HUDEP-2 (cell line): Measurements from ENCODE around the gene TMIGD3.

Experiments
- DNase-seq, 76 experiments: peaks; one replicate each; lab custom pipeline; 2025; ENCODE audit not compliant: unreplicated experiment in 76 of 76; lab: John Stamatoyannopoulos, UW

Gene TMIGD3

DNA sequence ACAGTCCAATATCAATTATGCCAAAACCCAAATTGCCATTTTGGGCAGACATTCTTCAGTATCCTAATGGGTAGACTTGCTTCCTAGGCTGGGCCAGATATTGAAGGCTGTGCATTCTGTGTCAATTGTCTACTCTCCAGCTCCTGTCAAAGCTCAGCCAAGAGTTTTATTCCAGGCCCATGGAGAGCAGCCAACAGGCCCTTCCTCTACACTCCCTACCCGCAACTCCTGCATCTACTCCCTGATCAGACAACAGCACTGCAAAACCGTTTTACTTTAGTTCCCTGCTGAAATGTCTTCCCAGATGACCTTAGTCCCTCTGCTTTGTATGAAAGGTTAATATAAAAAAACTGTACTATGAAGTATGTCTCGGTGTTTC lies 6.6 kb upstream of the TMIGD3 start:
- peak in 1 of 76 experiments; percentile 11 for DNase-seq

GRCh38 chr1:111507411-111508201 lies 4.2 kb upstream of the TMIGD3 start:
- DNase-seq = peak in 55 of 76 experiments; percentile 19 to 89 (median 54)

GRCh38 chr1:111506561-111506960 lies 3.1 kb upstream of the TMIGD3 start:
- no peak for DNase-seq

GRCh38 chr1:111505641-111506119 lies 2.2 kb upstream of the TMIGD3 start:
- DNase-seq = no peak

- DNase-seq = no peak
Measured at GRCh38 chr1:111504097-111504496, 664 bp upstream of the TMIGD3 start.

- DNase-seq = no peak
Measured at GRCh38 chr1:111501645-111502044, 1.8 kb downstream of the TMIGD3 start.

DNA sequence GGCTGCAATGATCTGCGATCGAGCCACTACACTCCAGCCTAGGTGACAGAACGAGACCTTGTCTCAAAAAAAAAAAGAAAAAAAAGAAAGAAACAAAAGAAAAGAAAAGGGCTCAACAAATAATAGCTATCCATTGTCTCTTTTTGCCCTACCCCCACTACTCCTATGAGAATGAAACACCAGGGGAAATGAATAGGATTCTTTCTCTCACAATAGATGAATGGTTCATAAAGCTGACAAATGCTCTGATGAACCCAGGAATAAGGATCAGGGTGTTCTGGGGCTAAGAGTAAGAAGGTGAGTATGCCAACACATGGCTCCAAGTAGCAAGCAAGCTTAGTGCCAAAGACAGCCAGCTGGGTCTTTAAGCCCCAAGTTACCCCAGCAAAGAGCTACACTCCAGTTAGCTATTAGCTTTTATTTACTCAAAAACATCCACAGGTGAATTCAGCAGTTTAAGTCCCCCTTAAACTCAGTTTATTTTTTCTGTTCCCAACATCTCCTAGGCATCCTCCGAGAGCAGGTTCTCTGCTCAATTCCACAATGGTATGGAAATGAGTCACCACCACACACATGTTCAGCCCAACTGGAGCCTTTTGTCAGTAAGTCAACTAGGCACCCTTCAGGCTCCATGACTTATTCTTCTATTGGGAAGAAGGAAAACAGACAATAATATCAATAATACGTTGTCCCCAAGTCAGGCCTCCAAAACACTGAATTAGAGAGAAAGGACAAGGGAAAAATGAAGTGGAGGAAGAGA lies 4.2 kb downstream of the TMIGD3 start:
- no peak for DNase-seq

GRCh38 chr1:111497592-111497991 lies 5.8 kb downstream of the TMIGD3 start:
- DNase-seq = no peak

DNA sequence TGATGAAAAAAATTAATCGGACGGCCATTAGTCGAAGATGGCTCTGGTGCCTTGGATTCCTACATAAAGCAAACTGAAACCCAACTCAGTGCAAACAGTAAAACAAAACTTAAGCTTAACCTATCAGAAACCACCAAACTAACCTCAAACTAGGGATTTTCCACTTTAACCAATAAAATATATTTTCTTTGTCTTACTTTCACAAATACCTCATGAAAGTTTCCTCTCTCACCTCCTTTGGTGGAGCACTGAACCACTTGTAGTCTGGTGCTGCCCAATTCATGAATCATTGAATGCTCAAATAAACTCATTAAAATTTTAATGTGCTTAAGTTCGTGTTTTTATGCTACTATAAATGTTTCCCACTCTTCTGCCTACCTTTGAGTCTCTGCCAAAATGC lies 7.0 kb downstream of the TMIGD3 start:
- no peak for DNase-seq

DNA sequence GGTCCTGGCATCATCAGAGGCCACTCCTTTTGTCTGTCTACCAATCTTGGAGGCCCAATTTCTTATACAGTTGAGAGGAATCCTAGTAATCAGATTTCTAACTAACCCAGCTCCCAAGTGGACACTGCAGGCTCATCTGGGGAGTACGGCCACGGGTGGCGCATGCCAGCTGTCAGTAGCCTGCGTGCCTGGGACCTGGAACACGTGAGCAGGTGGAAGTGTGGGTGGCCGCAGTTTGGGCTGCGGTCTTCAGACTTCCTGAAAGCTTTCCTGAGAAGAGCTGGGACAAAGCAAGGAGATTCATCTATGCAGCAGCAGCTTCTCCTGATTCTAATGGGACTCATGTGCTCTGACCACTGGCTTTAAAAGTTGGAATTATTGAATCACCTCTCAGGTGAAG lies 12.4 kb downstream of the TMIGD3 start:
- no peak for DNase-seq

DNA sequence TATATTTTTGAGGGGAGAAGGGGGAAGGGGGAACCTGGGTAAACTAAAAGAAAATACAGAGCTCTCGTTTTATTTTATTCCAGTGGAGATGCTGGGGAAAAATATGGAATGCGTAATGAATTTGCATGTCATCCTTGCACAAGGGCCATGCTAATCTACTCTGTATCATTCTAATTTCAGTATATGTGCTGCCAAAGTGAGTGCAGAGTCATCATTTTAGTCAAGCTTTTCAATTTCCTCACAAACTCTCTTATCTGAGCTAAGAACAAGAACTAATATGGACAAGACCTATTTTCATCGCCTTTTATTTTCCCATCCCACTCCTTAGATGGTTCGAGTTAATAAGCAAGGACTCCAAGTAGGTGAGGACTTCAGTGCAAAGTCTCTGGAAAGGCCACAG lies 13.2 kb downstream of the TMIGD3 start:
- no peak for DNase-seq

DNA sequence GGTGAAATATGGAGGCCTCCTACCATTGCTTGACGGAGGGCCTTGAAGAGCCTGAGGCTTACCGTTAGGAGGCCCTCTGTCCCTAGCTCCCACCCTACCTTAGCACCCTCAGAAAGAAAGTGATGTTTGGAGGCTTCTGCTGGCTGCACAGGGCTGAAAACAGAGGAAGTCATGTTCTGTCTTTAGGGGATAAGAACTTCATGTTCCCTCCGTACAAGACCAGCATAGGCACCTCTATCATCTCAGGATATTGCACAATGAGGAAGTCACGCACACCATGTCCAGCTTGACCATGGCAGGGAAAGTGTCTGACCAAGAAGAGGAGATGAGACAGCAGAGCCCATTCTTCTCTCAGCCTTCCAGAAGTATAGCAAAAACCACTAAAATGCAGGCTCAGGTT lies 13.8 kb downstream of the TMIGD3 start:
- no peak for DNase-seq

GRCh38 chr1:111488669-111489068 lies 14.8 kb downstream of the TMIGD3 start:
- no peak for DNase-seq

DNA sequence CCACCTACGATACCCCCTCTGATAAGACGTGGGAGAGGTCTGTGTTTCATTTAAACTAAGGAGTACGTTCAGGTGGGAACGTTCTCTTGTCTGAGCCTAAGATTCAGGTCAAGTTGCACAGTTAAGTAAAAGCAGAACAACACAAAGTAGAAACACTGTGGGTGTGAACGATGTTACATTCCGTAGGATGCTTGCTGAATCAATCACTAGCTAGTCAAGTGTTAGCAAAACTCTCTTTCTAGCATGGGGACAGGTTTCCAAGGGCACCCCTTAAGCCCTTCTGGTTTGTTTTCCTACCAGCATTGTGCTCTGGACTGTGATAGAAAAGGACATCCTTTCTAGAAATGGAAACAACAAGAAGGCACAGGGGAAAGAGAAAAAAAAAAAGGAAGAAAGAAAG lies 16.3 kb downstream of the TMIGD3 start:
- DNase-seq = no peak

DNA sequence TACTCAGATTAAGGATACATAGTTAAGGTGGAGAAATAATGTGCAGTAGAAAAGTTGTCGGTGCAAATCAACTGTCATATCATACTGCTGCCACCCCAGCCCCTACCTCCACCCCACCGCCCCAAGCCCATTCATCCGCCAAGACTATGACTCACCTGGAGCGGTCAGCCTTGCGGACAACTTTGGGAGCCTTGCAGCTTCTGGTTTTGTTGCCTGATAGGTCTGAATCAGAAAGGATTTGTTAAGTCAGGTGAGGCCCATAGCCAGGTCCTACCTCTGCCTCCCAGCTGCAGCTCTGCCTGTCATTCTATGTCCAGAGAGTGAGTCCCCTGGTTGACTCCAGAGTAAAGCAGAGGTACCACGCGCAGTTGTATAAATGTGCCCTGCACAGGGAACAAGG lies 17.0 kb downstream of the TMIGD3 start:
- no peak for DNase-seq

DNA sequence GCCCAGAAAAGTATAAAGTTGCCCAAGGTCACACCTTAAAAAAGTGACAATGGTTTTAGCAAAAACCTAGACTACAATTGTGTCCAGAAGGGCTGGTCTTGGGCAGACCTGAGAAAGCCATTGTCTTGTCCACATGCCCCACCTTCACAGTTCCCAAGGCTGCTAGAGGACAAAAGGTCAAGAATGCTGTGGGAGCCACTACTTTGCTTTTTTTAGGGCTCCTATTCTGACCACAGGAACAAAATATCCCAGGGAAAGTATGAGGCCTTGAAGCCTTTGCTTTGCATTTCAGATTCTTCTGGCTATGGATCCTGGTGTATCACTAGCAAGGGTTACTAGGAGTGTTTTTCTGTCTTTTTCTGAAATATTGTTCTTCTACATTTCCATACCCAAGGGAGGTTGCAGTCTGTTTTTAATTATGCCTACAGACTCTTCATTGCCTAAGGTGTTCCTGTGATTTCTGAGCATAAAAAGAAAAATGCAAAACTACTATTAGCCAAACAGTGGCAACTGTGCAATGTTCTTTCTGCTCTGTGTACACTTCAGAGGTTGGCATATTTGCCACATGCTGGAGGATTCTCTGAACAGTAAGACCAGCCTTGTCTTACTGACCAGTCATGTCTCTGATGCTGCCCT lies 18.9 kb downstream of the TMIGD3 start:
- DNase-seq = no peak

DNA sequence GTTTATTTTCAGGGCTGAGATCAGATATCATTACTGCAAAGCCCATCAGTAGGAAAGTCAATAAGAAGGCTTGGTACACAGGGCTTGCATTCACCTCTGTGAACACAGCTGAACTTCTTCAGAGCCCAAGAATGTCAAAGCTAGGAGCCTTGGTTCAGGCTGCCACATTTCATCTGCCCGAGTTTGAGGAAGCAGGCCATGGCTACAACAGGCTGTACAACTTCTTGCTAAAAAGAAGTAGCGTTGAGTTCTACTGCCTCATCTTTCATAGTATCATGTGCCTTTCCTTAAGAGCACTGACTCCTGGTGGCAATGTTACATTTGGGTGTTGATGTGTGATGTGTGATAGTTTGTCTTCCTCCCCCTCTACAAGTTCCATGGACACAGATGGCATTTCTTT lies 19.6 kb downstream of the TMIGD3 start:
- no peak for DNase-seq

GRCh38 chr1:111483166-111483565 lies 20.3 kb downstream of the TMIGD3 start:
- no peak for DNase-seq

DNA sequence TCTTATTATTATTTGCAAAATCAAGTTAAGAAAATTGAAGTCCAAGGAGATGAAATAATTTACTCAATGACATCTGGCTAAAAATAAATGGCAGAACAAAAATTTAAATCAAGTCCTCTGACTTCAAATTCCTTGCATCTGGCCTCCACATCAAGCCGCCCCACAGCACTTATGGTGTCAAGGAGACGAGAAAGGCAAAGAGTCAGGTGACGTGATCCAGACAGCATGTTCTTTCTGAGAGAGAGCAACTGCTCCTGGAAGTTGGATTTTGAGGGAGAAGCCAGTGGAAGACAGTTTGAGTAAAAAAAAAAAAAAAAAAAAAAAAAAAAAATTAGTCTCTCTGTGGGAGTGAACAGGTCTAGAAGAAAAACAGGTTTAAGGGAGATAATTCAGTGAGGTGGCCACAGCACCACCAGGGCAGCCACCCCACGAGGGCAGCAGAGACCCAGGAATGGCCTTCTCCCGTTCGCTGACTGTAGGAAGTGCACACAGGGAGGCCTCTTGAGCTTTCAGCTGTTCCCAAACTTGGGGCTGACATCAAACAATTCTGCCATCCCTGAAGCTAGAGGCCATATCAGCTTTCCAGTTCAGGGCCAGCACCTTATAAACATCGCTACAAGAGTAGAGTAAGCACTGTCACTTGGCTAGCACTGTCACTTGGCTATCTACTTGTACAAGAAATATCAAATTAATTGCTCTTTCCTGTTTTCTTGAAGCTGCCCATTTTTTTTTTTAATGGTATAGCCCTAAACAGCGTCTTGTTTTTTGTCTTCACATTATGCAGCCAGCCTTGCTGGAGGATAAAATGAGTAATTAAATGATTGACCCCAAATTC lies 21.8 kb downstream of the TMIGD3 start:
- peak in 64 of 76 experiments; percentile 7 to 76 (median 51) for DNase-seq

- DNase-seq = no peak
Measured at GRCh38 chr1:111480674-111481073, 22.8 kb downstream of the TMIGD3 start.
